NCI-H2107 treated with DMSO at 0.1 percent for 48 hours (cell line): ENCODE results near the gene MYO16.

ENCODE experiments used
- DNase-seq: peaks from one replicate; lab custom pipeline; 2025; ENCODE audit not compliant: unreplicated experiment; lab: John Stamatoyannopoulos, UW

Gene MYO16

DNA sequence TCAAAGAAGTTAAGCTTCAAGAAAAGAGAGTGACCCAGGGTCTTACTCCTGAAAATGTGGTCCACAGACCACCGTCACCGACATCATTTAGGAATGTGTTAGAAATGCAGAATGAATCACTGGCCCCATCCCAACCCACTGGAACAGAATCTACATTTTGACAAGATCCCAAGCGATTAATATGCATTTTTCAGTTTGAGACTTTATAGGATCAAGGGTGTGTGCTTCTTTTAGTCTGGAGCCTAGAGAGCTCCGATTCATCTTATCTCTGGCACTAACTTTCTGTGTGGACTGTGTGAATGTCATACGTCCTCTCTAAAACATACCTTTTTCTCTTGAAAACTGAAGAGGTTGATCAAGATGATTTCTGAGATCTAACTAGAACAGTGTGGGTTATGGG is 484.8 kb downstream of the MYO16 start:
- DNase-seq: no peak

DNA sequence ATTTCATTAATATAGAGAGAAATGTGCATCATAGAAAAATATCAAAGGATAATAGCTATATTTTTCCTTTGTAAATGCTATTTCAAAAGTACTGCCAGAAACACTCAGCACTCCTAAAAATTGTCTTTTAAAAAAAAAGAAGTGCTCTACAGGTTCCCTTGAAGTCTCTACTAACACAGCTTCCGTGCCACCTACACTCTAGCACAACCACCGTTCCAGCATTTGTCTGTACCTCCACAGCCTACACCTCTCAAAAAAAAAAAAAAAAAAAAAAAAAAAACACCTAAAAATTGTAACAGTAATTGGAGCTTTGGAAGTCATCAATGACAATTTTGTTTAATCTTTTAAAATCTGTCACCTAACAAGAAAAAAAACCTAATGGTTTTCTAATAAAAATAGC is 485.6 kb downstream of the MYO16 start:
- no peak for DNase-seq

DNA sequence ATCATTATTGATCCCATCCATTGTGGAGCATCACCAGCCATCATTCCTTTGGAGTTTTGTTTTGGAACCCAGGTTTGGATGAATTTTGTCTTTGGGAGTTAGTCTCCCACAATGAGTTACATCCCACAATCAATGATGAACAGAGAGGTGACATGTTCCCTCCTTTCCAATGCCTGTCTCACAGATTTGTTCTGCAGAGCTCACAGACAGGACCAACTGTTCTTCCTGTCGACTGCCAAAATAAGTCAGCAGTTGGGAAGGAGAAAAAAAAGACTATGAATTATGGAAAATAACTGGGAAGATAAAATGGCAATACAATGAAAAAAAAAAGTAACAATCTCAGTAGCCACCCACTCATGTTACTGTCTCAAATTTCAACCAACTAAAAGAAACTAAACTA is 489.1 kb downstream of the MYO16 start:
- no peak for DNase-seq

DNA sequence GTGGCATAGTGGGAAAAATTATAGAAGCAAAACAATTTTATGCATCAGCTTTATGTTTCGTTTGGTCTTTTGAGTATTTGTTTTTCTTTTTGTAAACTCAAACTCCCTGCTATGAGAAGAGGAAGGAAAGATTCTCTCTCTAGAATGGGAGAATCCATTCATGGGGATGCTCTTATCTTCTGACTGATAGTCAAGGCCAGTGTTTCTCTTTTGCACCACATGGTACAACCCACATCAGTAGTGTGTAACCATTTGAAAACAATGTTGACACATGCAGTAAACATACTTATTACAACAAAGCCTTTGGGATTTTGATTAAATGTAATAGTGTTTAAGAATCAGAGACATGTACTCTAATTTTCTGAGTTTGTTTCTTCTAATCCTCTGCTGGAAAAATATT is 490.5 kb downstream of the MYO16 start:
- no peak for DNase-seq

DNA sequence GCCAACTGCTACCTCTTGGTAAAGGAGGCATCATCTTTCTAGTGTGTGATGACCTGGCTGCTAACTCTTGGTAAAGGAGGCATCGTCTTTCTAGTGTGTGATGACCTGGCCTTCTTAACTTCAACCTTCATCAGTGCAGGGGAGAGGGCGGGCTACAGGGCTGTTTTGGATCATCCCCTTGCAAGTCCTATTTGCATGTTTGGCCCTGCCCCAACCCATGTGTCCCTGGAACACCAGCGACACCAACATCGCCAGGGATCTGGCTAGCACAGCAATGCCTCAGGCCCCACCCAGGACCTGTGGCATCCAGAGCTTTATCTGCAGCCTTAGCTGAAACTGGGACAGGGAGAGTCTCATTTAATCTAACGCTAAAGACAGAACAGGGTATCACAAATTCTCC is 492.4 kb downstream of the MYO16 start:
- DNase-seq: no peak

DNA sequence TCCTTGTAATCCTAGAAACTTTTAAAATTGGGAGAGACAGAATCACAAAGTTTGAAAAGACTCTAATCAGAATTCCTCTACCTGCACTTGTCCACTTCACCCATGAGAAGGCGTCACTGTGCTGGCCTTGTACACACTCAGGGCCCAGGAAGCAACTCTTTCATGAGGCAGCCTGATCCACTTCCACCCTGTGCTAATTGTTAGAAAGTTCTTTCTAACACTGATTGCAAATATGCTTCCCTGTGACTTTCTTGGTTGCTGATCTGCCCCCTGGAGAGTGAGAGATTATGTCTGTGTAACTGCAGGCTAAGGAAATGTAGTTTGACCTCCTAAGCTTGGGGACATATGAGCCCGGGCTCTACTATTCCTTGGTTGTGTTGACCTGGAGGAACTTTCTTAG is 494.6 kb downstream of the MYO16 start:
- no peak for DNase-seq

DNA sequence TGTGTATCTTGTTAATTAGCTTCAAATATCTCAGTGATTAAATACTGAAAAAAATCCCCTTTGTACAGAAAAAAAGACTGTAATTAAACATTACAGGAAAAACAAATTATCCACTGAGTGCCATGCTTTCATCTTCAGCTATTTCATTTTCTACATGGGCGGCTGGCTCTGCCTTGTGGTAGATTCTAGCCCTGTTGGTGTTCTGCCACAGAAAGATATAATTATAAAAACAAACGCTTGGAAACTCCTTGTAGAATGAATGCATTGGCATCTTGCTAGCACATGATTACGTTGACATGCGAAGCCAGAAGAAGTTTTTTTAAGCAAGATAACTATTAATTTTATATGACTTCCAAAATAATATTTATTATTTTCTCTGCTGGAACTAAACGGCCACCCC is 496.8 kb downstream of the MYO16 start:
- DNase-seq: no peak

DNA sequence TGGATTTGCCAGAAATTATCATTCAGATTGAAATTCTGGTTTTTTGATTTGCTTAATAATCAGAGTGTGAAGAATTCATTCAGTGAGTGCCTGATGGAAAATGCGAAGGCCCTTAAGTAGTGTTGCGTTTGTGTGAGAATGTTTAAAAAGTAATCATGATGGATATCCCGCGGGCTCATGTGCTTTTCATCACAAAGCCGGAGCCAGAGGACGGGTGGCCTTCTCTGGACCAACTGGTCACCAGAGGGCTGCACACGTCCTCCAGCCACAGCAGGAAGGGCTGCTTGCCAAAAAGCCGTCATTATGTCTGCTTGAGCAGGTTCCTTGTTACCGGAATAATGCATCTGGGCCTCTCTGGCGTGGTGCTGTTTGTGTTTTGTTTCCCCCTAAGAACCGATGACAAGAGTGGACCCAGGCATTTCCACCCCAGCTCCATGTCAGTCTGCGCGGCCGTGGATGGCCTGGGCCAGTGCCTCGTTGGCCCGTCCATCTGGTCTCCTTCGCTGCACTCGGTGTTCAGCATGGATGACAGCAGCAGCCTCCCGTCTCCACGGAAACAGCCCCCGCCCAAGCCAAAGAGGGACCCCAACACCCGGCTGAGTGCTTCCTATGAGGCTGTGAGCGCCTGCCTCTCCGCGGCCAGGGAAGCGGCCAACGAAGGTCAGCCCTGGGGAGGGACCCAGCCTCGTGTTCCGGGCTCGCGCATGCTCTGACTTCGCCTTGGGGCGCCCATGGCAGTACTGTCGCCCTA is 497.7 kb downstream of the MYO16 start:
- no peak for DNase-seq

DNA sequence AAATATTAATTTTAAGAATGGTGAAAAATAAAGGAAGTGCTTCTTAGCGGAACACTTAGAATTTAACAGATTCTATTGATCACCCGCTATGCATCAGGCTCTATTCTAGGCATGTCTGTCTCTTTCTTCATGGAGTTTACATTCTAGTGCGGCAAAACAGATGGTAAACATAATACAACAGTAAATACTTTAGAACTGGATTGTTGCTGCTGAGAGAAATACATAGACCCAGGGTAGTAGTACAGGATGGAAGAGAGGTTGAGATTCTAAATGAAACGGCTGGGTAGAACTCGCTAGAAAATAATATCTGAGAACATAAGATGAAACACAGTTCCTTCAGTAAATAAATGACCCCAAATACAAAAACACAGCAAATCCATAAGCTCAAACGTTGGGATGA is 498.7 kb downstream of the MYO16 start:
- no peak for DNase-seq

DNA sequence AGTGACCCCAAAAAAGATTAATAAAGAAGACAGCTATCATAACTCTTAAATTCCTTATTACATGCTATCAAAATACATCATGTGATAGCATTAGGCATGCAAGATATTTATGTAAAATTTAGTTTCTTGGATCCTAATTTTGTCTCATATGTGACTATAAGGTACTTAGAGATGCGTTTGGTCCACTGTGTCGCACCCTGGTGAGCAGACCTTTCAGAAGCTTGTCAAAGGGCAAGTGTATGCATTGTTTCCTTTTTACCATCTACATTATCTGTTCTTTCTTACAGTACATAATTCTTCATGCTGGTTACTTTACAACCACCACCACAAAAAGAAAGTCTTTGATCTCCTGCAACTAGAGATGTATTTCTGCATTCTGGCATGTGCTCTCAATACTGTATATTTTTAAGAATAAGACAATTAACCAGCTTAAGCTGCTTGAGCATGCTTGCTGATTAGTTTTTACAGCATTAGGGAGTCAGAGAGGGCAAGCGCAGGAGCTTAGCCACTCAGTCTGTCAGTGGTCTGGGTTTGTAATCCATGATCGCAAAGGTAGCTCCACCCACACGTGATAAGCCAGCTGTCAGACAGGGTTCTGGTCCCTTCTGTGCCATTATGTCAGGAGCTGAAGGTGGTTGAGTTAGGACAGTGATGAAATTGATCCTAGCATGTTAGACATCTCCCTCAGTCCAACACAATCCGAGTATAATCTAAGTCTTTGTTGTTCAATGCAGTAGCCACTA is 500.9 kb downstream of the MYO16 start:
- no peak for DNase-seq

DNA sequence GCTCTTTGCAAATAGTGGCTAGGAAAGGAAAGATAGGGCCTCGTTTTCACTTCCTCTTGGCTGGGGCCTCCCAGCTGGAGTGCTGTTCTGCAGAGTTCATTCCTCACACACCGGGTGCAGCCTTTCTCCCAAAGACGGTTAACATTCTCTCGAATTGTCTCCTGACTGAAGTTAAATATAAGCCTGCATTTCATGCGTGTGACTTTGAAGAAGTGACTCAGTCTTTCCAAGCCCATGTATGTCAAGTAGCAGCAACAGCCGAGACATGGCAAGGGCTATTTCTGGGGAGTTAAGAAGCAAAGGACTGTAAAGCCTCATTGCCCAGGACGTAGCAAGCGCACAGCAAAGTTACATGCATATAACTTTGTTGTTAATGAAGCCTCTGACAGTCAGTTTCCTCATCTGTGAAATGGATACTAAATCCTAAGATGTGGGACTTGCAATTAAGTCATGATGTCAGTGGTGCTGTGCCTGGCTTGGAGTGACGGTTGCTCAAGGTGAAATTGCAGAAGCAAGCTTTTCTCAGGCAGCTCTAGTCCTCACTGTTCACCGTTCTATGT is 502.4 kb downstream of the MYO16 start:
- DNase-seq: no peak

DNA sequence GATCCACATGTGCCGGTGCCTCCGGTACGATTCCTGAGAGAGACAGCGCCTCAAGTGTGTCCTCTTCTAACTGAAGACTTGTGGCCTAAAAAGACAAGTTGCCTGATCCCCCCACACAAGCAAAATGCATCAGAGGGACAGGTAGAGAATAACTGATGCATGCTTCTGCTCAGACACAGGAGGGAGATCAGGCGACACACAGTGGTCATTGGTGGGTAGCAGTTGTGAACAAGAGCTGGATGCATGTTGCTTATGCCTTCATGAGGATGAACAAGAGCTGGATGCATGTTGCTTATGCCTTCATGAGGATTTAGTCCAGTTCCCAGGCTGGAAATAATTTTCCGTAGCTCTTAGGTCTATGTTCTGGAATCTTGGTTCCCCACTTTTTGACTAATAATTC is 505.6 kb downstream of the MYO16 start:
- DNase-seq: no peak

DNA sequence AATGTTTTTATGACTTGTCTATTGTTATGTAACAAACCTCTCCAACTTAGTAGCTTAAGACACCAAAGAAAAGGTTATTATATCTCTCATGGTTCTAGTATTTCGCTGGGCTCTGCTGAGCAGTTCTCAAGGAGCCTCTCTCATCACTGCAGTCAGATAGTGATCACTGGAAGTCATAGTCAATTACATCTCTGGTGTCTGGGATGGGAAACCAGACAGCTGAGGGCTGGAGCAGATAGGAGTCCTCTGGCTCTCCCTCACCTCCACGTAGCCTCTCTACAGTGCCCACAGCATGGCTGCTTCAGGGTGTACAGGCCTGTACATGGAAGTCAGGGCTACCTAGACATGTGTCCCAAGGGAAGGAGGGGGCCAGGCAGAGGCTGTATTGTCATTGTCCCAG is 507.5 kb downstream of the MYO16 start:
- no peak for DNase-seq

DNA sequence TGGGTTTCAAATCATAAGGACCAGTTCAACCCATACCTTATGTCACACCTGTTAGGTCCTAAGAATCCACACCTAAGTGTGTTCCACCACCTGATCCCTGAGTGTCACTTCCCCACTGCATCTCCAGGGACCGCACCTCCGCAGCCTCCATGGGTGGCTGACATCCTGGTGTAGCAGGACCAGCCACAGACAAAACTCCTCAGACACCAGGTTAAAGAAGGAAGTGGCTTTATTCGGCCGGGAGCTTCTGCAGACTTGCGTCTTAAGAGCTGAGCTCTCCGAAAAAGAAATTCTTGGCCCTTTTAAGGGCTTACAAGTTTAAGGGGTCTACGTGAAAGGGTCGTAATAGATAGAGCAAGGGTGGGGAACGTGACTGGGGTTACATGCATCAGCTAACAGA is 509.9 kb downstream of the MYO16 start:
- DNase-seq: no peak

DNA sequence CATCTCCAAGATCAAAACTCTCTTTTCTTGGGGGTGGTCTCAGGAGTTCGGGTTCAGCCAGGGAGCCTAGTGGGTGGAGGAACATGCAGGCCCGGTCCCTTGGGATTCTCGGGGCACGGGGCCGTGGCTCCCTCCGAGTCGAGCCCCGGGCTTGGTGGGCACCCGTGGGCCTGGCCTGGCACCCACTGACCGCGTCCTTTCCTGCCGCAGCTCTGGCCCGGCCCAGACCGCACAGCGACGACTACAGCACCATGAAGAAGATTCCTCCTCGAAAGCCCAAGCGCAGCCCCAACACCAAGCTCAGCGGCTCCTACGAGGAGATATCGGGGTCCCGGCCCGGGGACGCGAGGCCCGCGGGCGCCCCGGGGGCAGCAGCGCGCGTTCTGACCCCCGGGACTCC is 510.6 kb downstream of the MYO16 start:
- DNase-seq: no peak

DNA sequence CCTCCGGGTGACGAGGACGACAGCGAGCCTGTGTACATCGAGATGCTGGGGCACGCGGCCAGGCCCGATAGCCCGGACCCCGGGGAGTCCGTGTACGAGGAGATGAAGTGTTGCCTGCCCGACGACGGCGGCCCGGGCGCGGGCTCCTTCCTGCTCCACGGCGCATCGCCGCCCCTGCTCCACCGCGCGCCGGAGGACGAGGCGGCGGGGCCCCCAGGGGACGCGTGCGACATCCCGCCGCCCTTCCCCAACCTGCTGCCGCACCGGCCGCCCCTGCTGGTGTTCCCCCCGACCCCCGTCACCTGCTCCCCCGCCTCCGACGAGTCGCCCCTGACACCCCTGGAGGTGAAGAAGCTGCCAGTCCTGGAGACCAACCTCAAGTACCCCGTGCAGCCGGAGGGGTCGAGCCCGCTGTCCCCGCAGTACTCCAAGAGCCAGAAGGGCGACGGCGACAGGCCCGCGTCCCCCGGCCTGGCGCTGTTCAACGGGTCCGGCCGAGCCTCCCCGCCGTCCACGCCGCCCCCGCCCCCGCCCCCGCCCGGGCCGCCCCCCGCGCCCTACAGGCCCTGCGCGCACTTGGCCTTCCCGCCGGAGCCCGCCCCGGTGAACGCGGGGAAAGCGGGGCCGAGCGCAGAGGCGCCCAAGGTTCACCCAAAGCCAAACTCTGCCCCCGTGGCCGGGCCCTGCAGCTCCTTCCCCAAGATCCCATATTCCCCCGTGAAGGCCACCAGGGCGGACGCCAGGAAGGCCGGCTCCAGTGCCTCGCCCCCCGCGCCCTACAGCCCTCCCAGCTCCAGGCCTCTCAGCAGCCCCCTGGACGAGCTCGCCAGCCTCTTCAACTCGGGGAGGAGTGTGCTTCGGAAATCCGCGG is 511.3 kb downstream of the MYO16 start:
- DNase-seq: no peak

DNA sequence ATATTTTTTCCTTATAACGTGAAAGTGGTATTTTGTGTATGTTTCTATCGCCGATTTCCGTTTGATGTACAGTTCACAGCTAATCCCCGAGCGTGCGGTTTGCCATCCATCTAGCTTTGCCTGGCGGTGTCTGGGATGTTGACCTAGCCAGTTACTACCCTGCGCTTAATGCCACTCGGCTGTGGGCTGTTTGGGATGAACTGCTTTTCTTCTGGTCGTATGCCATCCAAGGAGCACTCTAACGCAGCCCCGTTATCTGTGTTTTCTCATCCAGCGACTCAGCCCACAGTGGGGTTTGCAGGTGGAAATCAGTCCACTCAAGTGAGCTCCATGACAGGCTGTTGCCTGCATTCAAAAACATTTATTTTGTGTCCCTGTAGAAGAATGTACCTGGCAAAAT is 512.3 kb downstream of the MYO16 start:
- no peak for DNase-seq

DNA sequence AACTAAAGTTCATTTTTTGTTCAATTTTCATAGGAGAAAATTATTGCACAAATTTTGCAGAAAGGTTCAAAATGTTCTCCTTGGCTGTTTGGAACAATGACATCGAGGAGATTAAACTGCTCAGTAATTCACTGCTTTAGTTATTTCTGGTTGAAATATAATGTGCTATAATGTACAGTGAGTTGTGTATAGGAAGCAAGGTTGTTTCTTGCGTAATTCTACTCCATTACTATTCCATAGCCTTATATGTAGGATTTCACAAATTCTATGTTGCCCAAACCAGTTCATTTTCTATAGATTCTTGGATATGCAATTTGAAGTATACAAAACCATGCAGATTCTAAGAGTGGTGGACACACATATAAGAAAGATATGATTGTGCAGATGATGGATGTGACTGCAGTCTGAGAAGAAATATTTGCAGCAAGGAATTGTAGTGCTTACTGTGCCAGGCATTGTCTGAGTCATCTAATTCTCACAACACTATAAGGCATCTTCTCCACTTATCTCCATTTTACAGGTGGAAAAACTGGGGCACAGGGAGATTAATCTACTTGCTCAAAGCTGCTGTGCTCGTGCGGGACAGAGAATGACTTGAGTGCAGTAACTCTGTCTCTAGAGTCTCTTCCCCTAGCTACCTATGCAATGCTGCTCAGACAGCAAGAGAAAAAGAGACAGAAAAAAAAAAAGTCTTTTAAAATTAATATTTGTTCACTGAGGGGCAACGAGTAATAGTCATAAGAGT is 515.5 kb downstream of the MYO16 start:
- no peak for DNase-seq

DNA sequence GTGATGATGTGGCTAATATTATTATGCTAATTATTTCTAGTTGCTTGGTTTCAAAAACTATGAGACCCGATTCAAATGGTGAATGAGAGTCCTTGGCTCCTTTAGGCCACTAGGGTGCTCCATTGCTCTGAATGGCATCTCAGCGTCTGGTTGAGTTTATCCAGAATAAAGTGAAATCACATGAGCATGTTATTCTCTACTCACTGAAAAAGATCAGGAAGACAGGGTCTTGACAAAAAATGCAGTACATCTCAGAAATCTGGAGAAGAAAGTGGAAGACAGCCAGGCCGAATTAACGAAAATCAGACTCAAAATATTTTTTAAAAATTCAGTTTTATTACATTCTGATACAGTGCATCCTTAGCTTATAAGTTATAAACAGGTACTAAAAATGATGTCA is 516.2 kb downstream of the MYO16 start:
- DNase-seq: peak; percentile 36

DNA sequence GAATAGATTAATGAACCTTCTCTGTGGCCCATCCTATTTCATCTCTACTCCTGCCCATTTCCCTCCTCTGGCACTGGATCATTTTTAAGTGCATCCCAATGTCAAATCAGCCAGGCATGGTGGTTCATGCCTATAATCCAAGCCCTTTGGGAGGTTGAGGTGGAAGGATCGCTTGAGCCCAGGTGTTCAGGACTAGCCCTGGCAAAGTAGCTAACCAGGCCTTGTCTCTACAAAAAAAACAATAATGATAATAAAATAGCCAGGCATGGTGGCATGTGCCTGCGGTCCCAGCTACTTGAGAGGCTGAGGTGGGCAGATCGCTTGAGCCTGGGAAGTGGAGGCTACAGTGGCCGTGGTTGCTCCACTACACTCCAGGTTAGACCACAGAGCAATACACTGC is 517.0 kb downstream of the MYO16 start:
- DNase-seq: no peak
